Endothelial cell of umbilical vein (primary cell): ENCODE measurements around the gene PCSK6.

Experiments
- CTCF ChIP-seq, 2 donors: IDR thresholded peaks; 1 replicate in 1 of 2; 2 replicates in 1 of 2; pipeline ENCODE4 v1.5.1; 2011; ENCODE audit warnings: low read length in 2 of 2, mild to moderate bottlenecking in 2 of 2, moderate library complexity in 2 of 2, control low read depth in 1 of 2, inconsistent platforms in 1 of 2, low read depth in 1 of 2; ENCODE audit not compliant: insufficient read depth in 1 of 2; ENCODE audit errors: extremely low read depth in 1 of 2
- POLR2AphosphoS5 ChIP-seq: IDR thresholded peaks from 2 replicates; pipeline ENCODE4 v1.6.1; 2012; ENCODE audit warnings: low read depth, mild to moderate bottlenecking, control low read depth, low read length, moderate library complexity; ENCODE audit not compliant: insufficient read depth

DNA sequence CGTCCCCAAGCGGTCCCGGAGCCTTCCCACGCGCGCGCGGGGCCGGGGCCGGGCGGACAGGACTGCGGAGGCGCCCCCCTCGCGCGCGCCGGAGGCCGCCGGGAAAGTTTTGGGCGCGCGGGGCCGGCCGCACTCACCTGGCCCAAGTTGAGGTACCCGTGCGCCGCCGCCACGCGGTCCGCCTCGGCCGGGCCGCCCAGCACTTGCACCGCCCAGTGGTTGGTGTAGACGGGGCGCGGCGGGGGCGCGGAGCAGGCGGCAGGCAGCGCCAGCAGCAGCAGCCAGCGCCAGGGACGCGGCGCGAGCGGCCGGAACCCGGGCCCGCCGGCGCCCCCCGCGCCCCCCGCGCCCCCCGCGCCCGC lies 289 bp downstream of the PCSK6 start:
- TF ChIP-seq CTCF (IDR thresholded peaks at IDR 0.05; ENCODE audit: extremely low read depth in 1 of 2, insufficient read depth in 1 of 2, low read depth in 1 of 2, low read length in 2 of 2) (no peak), POLR2AphosphoS5 (no peak)
